ENCODE measurements around the gene GAL3ST1. TPM values are rescaled to one million over a fixed set of nuclear protein-coding genes. Genes with fewer than 3 reads are reported as not detected.

GAL3ST1 gene
- total RNA-seq, 1 experiment from 2014 or later = 2.1 TPM

- H3K9me2 ChIP-seq (ENCODE audit: insufficient read depth) = no peaks in the 10 kb centered on the region
- ATAC-seq (peak; percentile 64), DNase-seq (ENCODE audit: low read depth, low spot score) (peak; percentile 53)
- H3K27ac ChIP-seq (ENCODE audit: low read depth, low read length) = no peak overlapping the region
- H2AFZ ChIP-seq (ENCODE audit: low read depth, low read length, poor library complexity, severe bottlenecking) = peak overlapping the region; percentile 11
- H3K79me2 ChIP-seq (ENCODE audit: insufficient read depth, low read length) = no peaks in the 10 kb centered on the region
- ChIA-PET POLR2A (no interaction called here), CTCF (interaction anchor here (0.7 to 1.8 kb wide), 9 partner anchors 9 to 318 kb away, joined by 3 to 11 read pairs (median 4); partner anchors contain the start of gene PES1), RAD21 (ENCODE audit: low non-redundant PET in 1 of 2, low total read pairs in 2 of 2, uncharacterized antibody in 2 of 2, unreplicated experiment in 2 of 2) (no interaction called here)
- H4K20me1 ChIP-seq (ENCODE audit: insufficient read depth) = no peaks in the 10 kb centered on the region
- intact Hi-C loops (cut with micrococcal nuclease) = loop anchor here (1.0 to 10.0 kb wide), 3 partner anchors 153 to 211 kb away; no protein-coding TSS in a partner anchor
- H3K27me3 ChIP-seq (ENCODE audit: insufficient read depth, low read length) = no peaks in the 10 kb centered on the region
- H3K4me3 ChIP-seq (replicated peaks in 1 of 2; ENCODE audit: low read depth in 1 of 2, low read length in 2 of 2) = no peak overlapping the region
- no TSS peak for BruUV-seq (replicated peaks)
- no peaks in the 10 kb centered on the region for H3K36me3 ChIP-seq (ENCODE audit: control insufficient read depth in 1 of 2, insufficient read depth in 2 of 2, low read length in 2 of 2)
- H3K4me1 ChIP-seq (ENCODE audit: control insufficient read depth in 1 of 2, insufficient read depth in 2 of 2, low read length in 2 of 2) = peaks cover 8 to 21% of the 10 kb centered on the region in 2 experiments
- TF ChIP-seq REST (IDR thresholded peaks at IDR 0.05; ENCODE audit: low read depth) = no peak
- TF ChIP-seq POLR2AphosphoS5 (IDR thresholded peaks at IDR 0.05; ENCODE audit: low read depth, low read length) = no peak
- TF ChIP-seq CTCF (IDR thresholded peaks at IDR 0.05 in 2 of 3, conservative IDR thresholded peaks at IDR 0.05 in 1 of 3; ENCODE audit: borderline replicate concordance in 1 of 3, insufficient read depth in 1 of 3, low read depth in 2 of 3, low read length in 2 of 3) = peak; percentile 40 to 53 (median 50); a peak in 5 of 6 replicates
- peak; percentile 57 for TF ChIP-seq RAD21 (IDR thresholded peaks at IDR 0.05; ENCODE audit: low read depth)
- H3K9ac ChIP-seq (ENCODE audit: low read length) = no peak overlapping the region
- H3K9me3 ChIP-seq (ENCODE audit: control insufficient read depth in 1 of 2, insufficient read depth in 1 of 2, low read depth in 1 of 2, low read length in 2 of 2) = no peaks in the 10 kb centered on the region
- no peak overlapping the region for H3K4me2 ChIP-seq (ENCODE audit: low read length)
Observed at GRCh38 chr22:30602049-30602448, 27.6 kb upstream of the GAL3ST1 start.
